HG02970 (cell line): ENCODE results near the gene ARSA.
"Not testable (repeated sequence)": the region's sequence is repeated elsewhere in the genome, so short reads cannot be mapped to it uniquely, and the experiment has no call there.

Source experiments
- ATAC-seq: cut with Tn5 transposase; IDR thresholded peaks from one replicate; pipeline ENCODE4 v1.9.1; 2021; ENCODE audit warnings: mild to moderate bottlenecking, moderate library complexity, moderate number of reproducible peaks; ENCODE audit not compliant: unreplicated experiment, low FRiP score

Gene ARSA

GRCh38 chr22:50624347-50625130 lies 3.4 kb downstream of the ARSA start:
- no peak for ATAC-seq

- ATAC-seq = no peak
Measured at GRCh38 chr22:50622723-50623327, 5.1 kb downstream of the ARSA start.

- no peak for ATAC-seq
Measured at GRCh38 chr22:50621948-50622722, 5.8 kb downstream of the ARSA start.

- ATAC-seq = peak; percentile 22
Measured at GRCh38 chr22:50621356-50621880, 6.5 kb downstream of the ARSA start.

GRCh38 chr22:50620593-50621355 lies 7.2 kb downstream of the ARSA start:
- peak; percentile 46 for ATAC-seq

- ATAC-seq = not testable (repeated sequence)
Measured at GRCh38 chr22:50614296-50614695, 13.7 kb downstream of the ARSA start.

GRCh38 chr22:50613291-50613981 lies 14.5 kb downstream of the ARSA start:
- ATAC-seq = no peak

- no peak for ATAC-seq
Measured at GRCh38 chr22:50612528-50613221, 15.3 kb downstream of the ARSA start.

- no peak for ATAC-seq
Measured at GRCh38 chr22:50612168-50612527, 15.8 kb downstream of the ARSA start.

GRCh38 chr22:50611341-50612060 lies 16.5 kb downstream of the ARSA start:
- no peak for ATAC-seq

- no peak for ATAC-seq
Measured at GRCh38 chr22:50610581-50610980, 17.4 kb downstream of the ARSA start.

- no peak for ATAC-seq
Measured at GRCh38 chr22:50610041-50610451, 17.9 kb downstream of the ARSA start.

GRCh38 chr22:50609599-50609998 lies 18.4 kb downstream of the ARSA start:
- ATAC-seq = no peak

- no peak for ATAC-seq
Measured at GRCh38 chr22:50608996-50609395, 19.0 kb downstream of the ARSA start.

- ATAC-seq = not testable (repeated sequence)
Measured at GRCh38 chr22:50608058-50608840, 19.7 kb downstream of the ARSA start.

- no peak for ATAC-seq
Measured at GRCh38 chr22:50607659-50608020, 20.3 kb downstream of the ARSA start.

GRCh38 chr22:50606946-50607658 lies 20.9 kb downstream of the ARSA start:
- ATAC-seq = no peak
